NCI-H2196 treated with DMSO at 0.1 percent for 48 hours (cell line): ENCODE measurements around the gene UGP2.
"Not testable (repeated sequence)": the region's sequence is repeated elsewhere in the genome, so short reads cannot be mapped to it uniquely, and the experiment has no call there.

Source experiments
- DNase-seq: peaks from one replicate; lab custom pipeline; 2025; ENCODE audit not compliant: unreplicated experiment; lab: John Stamatoyannopoulos, UW

UGP2 gene

GRCh38 chr2:63891488-63892030 lies 49.9 kb downstream of the UGP2 start:
- no peak for DNase-seq

- no peak for DNase-seq
These were observed 51.5 kb downstream of the UGP2 start for GRCh38 chr2:63893163-63893562.

- no peak for DNase-seq
These were observed 52.5 kb downstream of the UGP2 start for GRCh38 chr2:63894167-63894566.

GRCh38 chr2:63898839-63899238 lies 57.1 kb downstream of the UGP2 start:
- no peak for DNase-seq

- no peak for DNase-seq
These were observed 57.9 kb downstream of the UGP2 start for GRCh38 chr2:63899639-63900038.

- no peak for DNase-seq
These were observed 60.5 kb downstream of the UGP2 start for GRCh38 chr2:63902149-63902548.

- no peak for DNase-seq
These were observed 61.3 kb downstream of the UGP2 start for GRCh38 chr2:63903003-63903402.

GRCh38 chr2:63914311-63914710 lies 72.6 kb downstream of the UGP2 start:
- no peak for DNase-seq

GRCh38 chr2:63926815-63927214 lies 85.1 kb downstream of the UGP2 start:
- no peak for DNase-seq

- not testable (repeated sequence) for DNase-seq
These were observed 90.4 kb downstream of the UGP2 start for GRCh38 chr2:63932104-63932503.
